Skeletal muscle tissue (tissue), 4 donors: ENCODE measurements around the gene POLL. TPM values are rescaled to one million over a fixed set of nuclear protein-coding genes. Genes with fewer than 3 reads are reported as not detected.

Experiments
- H3K27ac ChIP-seq: one replicate; pipeline ENCODE4 v1.7.0; 2013; ENCODE audit warnings: mild to moderate bottlenecking, low read depth, low read length, inconsistent platforms
- H3K27me3 ChIP-seq, 3 donors: one replicate each; pipeline ENCODE4 v1.7.0; 2013; ENCODE audit warnings: low read length in 3 of 3; ENCODE audit not compliant: control insufficient read depth in 3 of 3, insufficient read depth in 3 of 3
- H3K36me3 ChIP-seq, 3 donors: one replicate each; pipeline ENCODE4 v1.7.0; 2013; ENCODE audit warnings: low read length in 3 of 3; ENCODE audit not compliant: control insufficient read depth in 3 of 3, insufficient read depth in 3 of 3
- H3K4me1 ChIP-seq, 3 donors: one replicate each; pipeline ENCODE4 v1.7.0; 2013; ENCODE audit warnings: low read length in 3 of 3, mild to moderate bottlenecking in 3 of 3; ENCODE audit not compliant: control insufficient read depth in 3 of 3, insufficient read depth in 3 of 3
- H3K4me3 ChIP-seq, 3 donors: one replicate each; pipeline ENCODE4 v1.7.0; 2013; ENCODE audit warnings: low read length in 3 of 3
- H3K9ac ChIP-seq, 3 donors: one replicate each; pipeline ENCODE4 v1.7.0; 2013; ENCODE audit warnings: low read length in 3 of 3, mild to moderate bottlenecking in 3 of 3, moderate library complexity in 2 of 3, low read depth in 1 of 3
- H3K9me3 ChIP-seq, 3 donors: one replicate each; pipeline ENCODE4 v1.7.0; 2013; ENCODE audit warnings: low read length in 3 of 3; ENCODE audit not compliant: control insufficient read depth in 3 of 3
- total RNA-seq: library from RNA; depleted of rRNA; stranded (reverse); fragments of >200 nt; gene quantifications from one replicate; pipeline ENCODE4 v1.2.3, GENCODE V29; 2014
- donor health status: Osteomylitis.

Gene POLL
- total RNA-seq, 1 donor from 2014 or later: 13.6 TPM

- H3K27me3 ChIP-seq: peaks cover 18 to 61% (median 33%) of the 10 kb centered on the region in 3 donors
- H3K4me1 ChIP-seq: peaks cover 1 to 2% (median 2%) of the 10 kb centered on the region in 3 donors
- H3K36me3 ChIP-seq: no peaks in the 10 kb centered on the region
- H3K9ac ChIP-seq: no peak overlapping the region
- no peak overlapping the region for H3K4me3 ChIP-seq
- H3K27ac ChIP-seq: no peak overlapping the region
- H3K9me3 ChIP-seq: no peaks in the 10 kb centered on the region
Observed at GRCh38 chr10:101561068-101561915, 26.8 kb downstream of the POLL start.

DNA sequence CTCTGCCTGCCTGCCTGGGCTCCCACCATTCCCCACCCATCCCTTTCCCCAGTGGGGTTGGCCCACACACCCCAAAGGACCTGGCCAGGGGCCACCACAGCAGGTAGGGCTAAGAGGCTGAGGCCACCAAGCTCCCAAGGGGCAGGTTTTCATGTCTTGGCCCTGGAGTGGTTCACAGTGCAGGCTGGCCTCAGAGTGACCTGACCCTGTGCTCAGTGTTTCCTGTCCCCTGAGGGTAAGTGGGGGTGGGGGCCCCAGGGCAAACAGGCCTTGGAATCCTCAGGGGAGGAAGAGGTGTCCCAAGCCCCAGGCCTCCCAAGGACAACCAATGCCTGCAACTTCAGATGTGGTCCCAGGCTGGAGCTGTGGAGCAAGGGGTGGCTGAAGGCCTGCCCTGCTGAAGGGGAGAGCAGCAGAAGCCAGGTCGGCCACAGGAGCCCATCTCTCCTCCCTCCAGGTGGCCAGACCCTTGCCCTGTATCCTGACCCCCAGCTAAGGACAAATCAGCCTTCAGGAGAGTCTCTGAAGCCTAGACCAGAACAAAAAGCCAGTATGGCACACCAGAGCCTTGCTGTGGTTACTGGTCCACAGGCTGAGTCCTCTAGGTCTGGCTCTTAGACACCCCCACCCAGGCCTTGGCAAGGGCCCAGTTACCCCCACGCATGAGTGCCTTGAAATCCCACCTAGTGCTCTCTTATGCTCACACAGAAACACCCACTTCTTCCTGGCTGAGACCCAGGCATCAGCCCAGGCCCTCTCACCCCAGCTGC, 27.6 kb downstream of the POLL start:
- H3K36me3 ChIP-seq: peaks cover 0 to 5% (median 0%) of the 10 kb centered on the region in 3 donors
- no peaks in the 10 kb centered on the region for H3K4me1 ChIP-seq
- no peaks in the 10 kb centered on the region for H3K9me3 ChIP-seq
- peaks cover 12 to 53% (median 28%) of the 10 kb centered on the region in 3 donors for H3K27me3 ChIP-seq
- no peak overlapping the region for H3K27ac ChIP-seq
- H3K9ac ChIP-seq: no peak overlapping the region
- H3K4me3 ChIP-seq: no peak overlapping the region

GRCh38 chr10:101559596-101560297, 28.3 kb downstream of the POLL start:
- Histone ChIP-seq H3K27me3 (peaks cover 6 to 46% (median 22%) of the 10 kb centered on the region in 3 donors), H3K9ac (no peak overlapping the region), H3K27ac (no peak overlapping the region), H3K9me3 (no peaks in the 10 kb centered on the region), H3K4me3 (no peak overlapping the region), H3K36me3 (peaks cover 0 to 7% (median 0%) of the 10 kb centered on the region in 3 donors), H3K4me1 (no peaks in the 10 kb centered on the region)

DNA sequence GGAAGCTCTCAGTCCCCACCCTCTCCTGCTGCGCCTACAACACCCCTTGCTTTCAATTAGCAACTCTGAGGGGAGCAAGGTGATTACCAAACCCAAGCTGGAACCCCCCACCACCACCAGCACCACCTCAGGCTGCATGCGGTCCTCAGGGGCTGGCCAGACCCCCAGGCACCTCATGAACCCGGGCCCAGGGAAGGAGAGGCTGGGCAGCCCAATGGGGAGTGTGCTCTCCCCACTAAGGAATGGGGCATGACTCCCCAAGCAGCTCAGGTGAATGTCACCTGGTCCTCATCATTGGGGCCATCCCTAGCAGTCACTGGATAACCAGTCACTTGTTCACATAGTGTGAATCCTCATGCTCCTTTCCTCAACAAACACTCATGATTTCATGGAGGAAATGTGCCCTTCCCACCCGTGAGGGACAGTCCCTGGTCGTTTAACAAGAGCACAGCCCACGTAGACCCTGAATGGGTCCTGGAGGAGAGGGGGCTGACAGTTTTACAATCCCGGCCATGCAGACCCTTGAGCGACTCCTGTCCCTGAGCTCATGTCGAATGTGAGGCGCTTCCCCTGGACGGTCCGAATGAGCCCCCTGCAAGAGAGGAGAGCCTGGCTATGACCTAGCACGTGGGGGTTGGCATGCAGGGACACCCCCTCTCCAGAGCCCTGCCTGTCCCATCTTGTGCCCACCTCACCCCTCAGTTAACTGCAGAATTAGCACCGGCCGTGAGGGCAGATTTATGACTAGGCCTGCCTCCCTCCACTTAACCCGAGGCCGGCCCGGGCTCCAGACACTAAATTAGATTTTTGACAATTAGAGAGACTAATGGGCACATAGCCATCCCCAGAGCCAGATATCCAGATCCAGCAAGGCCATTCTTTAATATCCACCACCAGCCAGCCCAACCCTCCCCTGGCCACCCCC, 29.1 kb downstream of the POLL start:
- Histone ChIP-seq H3K27me3 (peaks cover 5 to 41% (median 19%) of the 10 kb centered on the region in 3 donors), H3K36me3 (peaks cover 2 to 12% (median 5%) of the 10 kb centered on the region in 3 donors), H3K27ac (no peak overlapping the region)

DNA sequence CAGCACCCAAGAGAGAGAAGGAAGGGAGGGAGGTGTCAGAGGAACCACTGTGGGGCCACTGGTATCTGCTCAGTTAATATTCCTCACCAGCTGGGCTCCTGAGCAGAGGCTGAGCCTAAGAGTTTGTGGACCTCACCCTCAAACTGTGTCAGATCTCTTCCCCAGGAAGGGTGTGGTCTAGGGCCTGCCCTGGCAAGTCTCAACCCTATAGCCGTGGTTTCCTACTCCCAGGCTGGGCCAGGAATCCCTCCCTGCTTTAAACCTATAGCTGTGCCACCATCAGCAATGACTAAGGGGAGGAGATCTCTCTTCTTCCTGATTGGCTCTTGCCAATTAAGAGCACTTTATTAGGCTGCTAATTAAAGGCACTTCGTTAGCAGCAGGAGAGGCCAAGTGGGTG, 29.9 kb downstream of the POLL start:
- no peak overlapping the region for H3K9ac ChIP-seq
- H3K27ac ChIP-seq: no peak overlapping the region
- H3K9me3 ChIP-seq: no peaks in the 10 kb centered on the region
- peaks cover 4 to 35% (median 19%) of the 10 kb centered on the region in 3 donors for H3K27me3 ChIP-seq
- H3K4me3 ChIP-seq: no peak overlapping the region
- H3K4me1 ChIP-seq: no peaks in the 10 kb centered on the region
- H3K36me3 ChIP-seq: peaks cover 2 to 18% (median 10%) of the 10 kb centered on the region in 3 donors

More for the DNA sequence above, 29.1 kb downstream of the POLL start:
- no peaks in the 10 kb centered on the region for H3K9me3 ChIP-seq
- no peak overlapping the region for H3K9ac ChIP-seq
- no peak overlapping the region for H3K4me3 ChIP-seq
- no peaks in the 10 kb centered on the region for H3K4me1 ChIP-seq

GRCh38 chr10:101557541-101557940, 30.5 kb downstream of the POLL start:
- Histone ChIP-seq H3K4me1 (no peaks in the 10 kb centered on the region), H3K27me3 (peaks cover 0 to 30% (median 17%) of the 10 kb centered on the region in 3 donors), H3K4me3 (no peak overlapping the region), H3K9ac (no peak overlapping the region), H3K36me3 (peaks cover 2 to 24% (median 15%) of the 10 kb centered on the region in 3 donors), H3K27ac (no peak overlapping the region), H3K9me3 (no peaks in the 10 kb centered on the region)

GRCh38 chr10:101552442-101552841, 35.6 kb downstream of the POLL start:
- Histone ChIP-seq H3K27me3 (no peaks in the 10 kb centered on the region), H3K9ac (no peak overlapping the region), H3K9me3 (no peaks in the 10 kb centered on the region), H3K27ac (no peak overlapping the region), H3K36me3 (peaks cover 5 to 34% (median 27%) of the 10 kb centered on the region in 3 donors), H3K4me3 (no peak overlapping the region), H3K4me1 (peaks cover 2 to 12% (median 5%) of the 10 kb centered on the region in 3 donors)

DNA sequence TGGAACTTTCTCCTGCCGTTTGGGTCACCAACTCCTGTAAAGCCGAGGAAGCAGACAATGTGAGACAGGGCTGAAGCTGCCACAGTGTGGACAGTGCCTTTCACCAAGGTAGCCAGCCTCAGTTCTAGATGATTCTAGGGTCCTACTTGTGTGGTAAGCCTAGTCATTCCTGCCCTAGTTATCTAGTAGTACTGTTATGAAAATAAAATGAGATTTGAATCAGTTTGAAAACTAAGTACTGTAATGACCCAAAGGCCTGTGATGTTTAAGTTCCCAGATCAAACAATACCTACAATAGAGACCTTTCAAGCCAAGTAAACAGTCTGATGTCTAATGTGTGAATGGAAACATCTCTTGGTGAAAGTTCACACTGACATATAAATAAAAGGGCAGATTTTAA, 37.1 kb downstream of the POLL start:
- Histone ChIP-seq H3K4me1 (peaks cover 2 to 12% (median 5%) of the 10 kb centered on the region in 3 donors), H3K36me3 (peaks cover 5 to 34% (median 27%) of the 10 kb centered on the region in 3 donors), H3K4me3 (no peak overlapping the region), H3K27me3 (no peaks in the 10 kb centered on the region), H3K27ac (no peak overlapping the region), H3K9ac (no peak overlapping the region), H3K9me3 (no peaks in the 10 kb centered on the region)

- Histone ChIP-seq H3K9me3 (no peaks in the 10 kb centered on the region), H3K27me3 (no peaks in the 10 kb centered on the region), H3K36me3 (peaks cover 0 to 5% (median 2%) of the 10 kb centered on the region in 3 donors), H3K27ac (no peak overlapping the region), H3K4me3 (no peak overlapping the region), H3K4me1 (peaks cover 2 to 11% (median 5%) of the 10 kb centered on the region in 3 donors), H3K9ac (no peak overlapping the region)
Observed at GRCh38 chr10:101545898-101546297, 42.2 kb downstream of the POLL start.
